ENCODE results near the gene SPRED3. TPM values are rescaled to one million over a fixed set of nuclear protein-coding genes. Genes with fewer than 3 reads are reported as not detected.

The SPRED3 gene
- total RNA-seq, 1 experiment from 2014 or later, result 3.5 TPM

- Mint-ChIP-seq H3K4me3 (ENCODE audit: unreplicated experiment) (no peak overlapping the region), H3K9me3 (ENCODE audit: unreplicated experiment) (no peaks in the 10 kb centered on the region), H3K27ac (ENCODE audit: unreplicated experiment) (no peak overlapping the region), H3K4me1 (ENCODE audit: low read depth, unreplicated experiment) (no peaks in the 10 kb centered on the region), H3K27me3 (ENCODE audit: insufficient read depth, unreplicated experiment) (peaks cover 15% of the 10 kb centered on the region), H3K36me3 (ENCODE audit: insufficient read depth, unreplicated experiment) (no peaks in the 10 kb centered on the region)
- H3K9me3 ChIP-seq, result no peaks in the 10 kb centered on the region
- intact Hi-C loops (cut with micrococcal nuclease; ENCODE audit: unreplicated experiment), result no loop called here
- H3K4me1 ChIP-seq, result no peaks in the 10 kb centered on the region
- ChIA-PET POLR2A (no interaction called here), CTCF (no interaction called here)
- no peaks in the 10 kb centered on the region for H3K27me3 ChIP-seq (replicated peaks; ENCODE audit: control insufficient read depth, insufficient read depth, low read length)
- no peak for TF ChIP-seq CTCF (IDR thresholded peaks at IDR 0.05; ENCODE audit: insufficient read depth in 1 of 2, low read depth in 1 of 2, low read length in 1 of 2, severe bottlenecking in 1 of 2, unreplicated experiment in 1 of 2)
- H3K36me3 ChIP-seq (ENCODE audit: control insufficient read depth, insufficient read depth, low read length), result no peaks in the 10 kb centered on the region
- DNase-seq, result no peak
- BruUV-seq (replicated peaks), result no TSS peak
- no peak overlapping the region for H3K4me3 ChIP-seq (ENCODE audit: low read depth, low read length)
These were observed 54.2 kb downstream of the SPRED3 start for GRCh38 chr19:38442736-38443135.

GRCh38 chr19:38443458-38443999 lies 55.0 kb downstream of the SPRED3 start:
- intact Hi-C loops (cut with micrococcal nuclease; ENCODE audit: unreplicated experiment), result no loop called here
- no peaks in the 10 kb centered on the region for H3K36me3 ChIP-seq (ENCODE audit: control insufficient read depth, insufficient read depth, low read length)
- CTCF ChIA-PET, result interaction anchor here (0.6 to 1.0 kb wide), 2 partner anchors 41 to 284 kb away, joined by 3 to 5 read pairs; partner anchors contain the start of gene FAM98C
- no peaks in the 10 kb centered on the region for H3K4me1 ChIP-seq
- no peak overlapping the region for H3K27ac Mint-ChIP-seq (ENCODE audit: unreplicated experiment)
- H3K27me3 ChIP-seq (replicated peaks; ENCODE audit: control insufficient read depth, insufficient read depth, low read length), result no peaks in the 10 kb centered on the region
- no peaks in the 10 kb centered on the region for H3K9me3 ChIP-seq
- POLR2A ChIA-PET, result no interaction called here
- H3K36me3 Mint-ChIP-seq (ENCODE audit: insufficient read depth, unreplicated experiment), result no peaks in the 10 kb centered on the region
- no peak for DNase-seq
- no peak overlapping the region for H3K4me3 ChIP-seq (ENCODE audit: low read depth, low read length)
- no peak for TF ChIP-seq CTCF (IDR thresholded peaks at IDR 0.05; ENCODE audit: insufficient read depth in 1 of 2, low read depth in 1 of 2, low read length in 1 of 2, severe bottlenecking in 1 of 2, unreplicated experiment in 1 of 2)
- H3K9me3 Mint-ChIP-seq (ENCODE audit: unreplicated experiment), result no peaks in the 10 kb centered on the region
- peaks cover 15% of the 10 kb centered on the region for H3K27me3 Mint-ChIP-seq (ENCODE audit: insufficient read depth, unreplicated experiment)
- no TSS peak for BruUV-seq (replicated peaks)
- no peaks in the 10 kb centered on the region for H3K4me1 Mint-ChIP-seq (ENCODE audit: low read depth, unreplicated experiment)
- no peak overlapping the region for H3K4me3 Mint-ChIP-seq (ENCODE audit: unreplicated experiment)

GRCh38 chr19:38444026-38444425 lies 55.5 kb downstream of the SPRED3 start:
- ChIA-PET CTCF (interaction anchor here (1.0 kb wide), 1 partner anchor 41 kb away, joined by 5 read pairs; the partner anchor contains the start of gene FAM98C), POLR2A (no interaction called here)
- H3K9me3 ChIP-seq, result no peaks in the 10 kb centered on the region
- BruUV-seq (replicated peaks), result no TSS peak
- H3K36me3 Mint-ChIP-seq (ENCODE audit: insufficient read depth, unreplicated experiment), result no peaks in the 10 kb centered on the region
- peaks cover 19% of the 10 kb centered on the region for H3K27me3 Mint-ChIP-seq (ENCODE audit: insufficient read depth, unreplicated experiment)
- H3K36me3 ChIP-seq (ENCODE audit: control insufficient read depth, insufficient read depth, low read length), result no peaks in the 10 kb centered on the region
- H3K4me1 ChIP-seq, result no peaks in the 10 kb centered on the region
- H3K4me3 Mint-ChIP-seq (ENCODE audit: unreplicated experiment), result no peak overlapping the region
- intact Hi-C loops (cut with micrococcal nuclease; ENCODE audit: unreplicated experiment), result no loop called here
- H3K27me3 ChIP-seq (replicated peaks; ENCODE audit: control insufficient read depth, insufficient read depth, low read length), result no peaks in the 10 kb centered on the region
- TF ChIP-seq CTCF (IDR thresholded peaks at IDR 0.05; ENCODE audit: insufficient read depth in 1 of 2, low read depth in 1 of 2, low read length in 1 of 2, severe bottlenecking in 1 of 2, unreplicated experiment in 1 of 2), result no peak
- no peak for DNase-seq
- no peaks in the 10 kb centered on the region for H3K4me1 Mint-ChIP-seq (ENCODE audit: low read depth, unreplicated experiment)
- no peaks in the 10 kb centered on the region for H3K9me3 Mint-ChIP-seq (ENCODE audit: unreplicated experiment)
- H3K4me3 ChIP-seq (ENCODE audit: low read depth, low read length), result no peak overlapping the region
- no peak overlapping the region for H3K27ac Mint-ChIP-seq (ENCODE audit: unreplicated experiment)
